ENCODE results near the gene YIPF2. TPM values are rescaled to one million over a fixed set of nuclear protein-coding genes. Genes with fewer than 3 reads are reported as not detected.

The YIPF2 gene
- total and polyA plus RNA-seq, 8 donors, result 41.4 to 67.9 (median 49.9) TPM

- intact Hi-C loops (cut with DNase I), result no loop called here
- WGBS, 2 donors, result 44 to 50% methylated on average over 7 of the region's 7 CpGs
- Histone ChIP-seq H3K27me3 (no peaks in the 10 kb centered on the region), H3K4me3 (no peak overlapping the region), H3K36me3 (no peaks in the 10 kb centered on the region), H3K9me3 (no peaks in the 10 kb centered on the region), H3K27ac (peak overlapping the region in 1 of 4 donors; percentile 27), H3K4me1 (peaks cover 0 to 24% (median 7%) of the 10 kb centered on the region in 3 donors)
- no peak for DNase-seq
- no peak for FAIRE-seq
- peak in 1 of 4 donors; percentile 4 for ATAC-seq
- no peak for TF ChIP-seq CTCF (IDR thresholded peaks at IDR 0.05)
Measured at GRCh38 chr19:10896851-10897526, 31.4 kb downstream of the YIPF2 start.

DNA sequence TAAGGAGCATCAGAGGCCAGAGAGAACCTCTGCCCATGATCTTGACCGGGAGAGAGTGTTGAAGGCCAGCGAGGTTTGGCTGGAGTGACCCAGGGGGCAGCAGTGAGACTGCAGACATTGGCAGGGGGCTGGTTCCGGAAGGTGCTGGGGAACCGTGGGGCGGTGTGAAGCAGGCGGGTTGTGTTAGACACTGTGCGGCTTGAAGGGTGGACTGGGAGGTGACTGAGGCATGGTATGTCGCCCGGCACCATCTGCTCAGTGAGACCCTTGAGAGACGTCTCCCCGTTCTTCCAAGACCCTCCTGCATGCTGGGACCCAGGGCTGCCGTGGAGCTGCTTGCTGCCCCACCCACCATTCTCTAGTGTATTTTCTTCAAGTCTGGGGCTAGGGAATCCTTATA is 32.5 kb downstream of the YIPF2 start:
- no peak for FAIRE-seq
- no peak overlapping the region for H3K4me3 ChIP-seq
- WGBS, 2 donors, result 90 to 95% methylated on average over 12 of the region's 12 CpGs

GRCh38 chr19:10895363-10895762 is 33.1 kb downstream of the YIPF2 start:
- FAIRE-seq (no peak), ATAC-seq (no peak), DNase-seq (no peak)
- Histone ChIP-seq H3K27ac (no peak overlapping the region), H3K27me3 (no peaks in the 10 kb centered on the region), H3K4me3 (no peak overlapping the region), H3K36me3 (no peaks in the 10 kb centered on the region), H3K9me3 (no peaks in the 10 kb centered on the region), H3K4me1 (peaks cover 0 to 31% (median 7%) of the 10 kb centered on the region in 3 donors)
- intact Hi-C loops (cut with DNase I), result no loop called here
- no peak for TF ChIP-seq CTCF (IDR thresholded peaks at IDR 0.05)
- WGBS, 2 donors, result 82 to 83% methylated on average over 6 of the region's 6 CpGs

More for the DNA sequence above, 32.5 kb downstream of the YIPF2 start:
- intact Hi-C loops (cut with DNase I), result no loop called here
- Histone ChIP-seq H3K36me3 (no peaks in the 10 kb centered on the region), H3K9me3 (no peaks in the 10 kb centered on the region), H3K4me1 (peaks cover 0 to 29% (median 7%) of the 10 kb centered on the region in 3 donors), H3K27ac (no peak overlapping the region), H3K27me3 (no peaks in the 10 kb centered on the region)
- DNase-seq, result no peak
- no peak for TF ChIP-seq CTCF (IDR thresholded peaks at IDR 0.05)
- no peak for ATAC-seq

DNA sequence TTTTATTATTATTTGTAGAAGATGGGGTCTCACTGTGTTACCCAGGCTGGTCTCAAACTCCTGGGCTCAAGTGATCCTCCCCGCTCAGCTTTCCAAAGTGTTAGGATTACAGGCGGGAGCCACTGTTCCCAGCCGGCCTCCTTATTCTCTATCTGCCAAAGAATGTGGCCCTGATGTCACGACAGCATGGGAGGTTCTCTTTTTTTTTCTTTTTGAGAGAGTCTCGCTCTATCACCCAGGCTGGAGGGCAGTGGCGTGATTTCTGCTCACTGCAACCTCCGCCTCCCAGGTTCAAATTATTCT is 33.6 kb downstream of the YIPF2 start:
- TF ChIP-seq CTCF (IDR thresholded peaks at IDR 0.05), result no peak
- Histone ChIP-seq H3K4me3 (no peak overlapping the region), H3K9me3 (no peaks in the 10 kb centered on the region), H3K36me3 (no peaks in the 10 kb centered on the region), H3K4me1 (peaks cover 0 to 31% (median 7%) of the 10 kb centered on the region in 3 donors), H3K27me3 (no peaks in the 10 kb centered on the region), H3K27ac (no peak overlapping the region)
- DNase-seq (no peak), FAIRE-seq (no peak), ATAC-seq (no peak)
- whole genome bisulfite sequencing, 2 donors, result 90 to 94% methylated on average over 7 of the region's 7 CpGs
- intact Hi-C loops (cut with DNase I), result no loop called here

GRCh38 chr19:10892256-10892655 is 36.2 kb downstream of the YIPF2 start:
- intact Hi-C loops (cut with DNase I), result no loop called here
- FAIRE-seq (no peak), DNase-seq (no peak), ATAC-seq (no peak)
- 87 to 92% methylated on average over 13 of the region's 13 CpGs for WGBS, 2 donors
- no peaks in the 10 kb centered on the region for H3K36me3 ChIP-seq
- no peaks in the 10 kb centered on the region for H3K9me3 ChIP-seq
- no peak overlapping the region for H3K4me3 ChIP-seq
- TF ChIP-seq CTCF (IDR thresholded peaks at IDR 0.05), result no peak
- H3K27me3 ChIP-seq, result no peaks in the 10 kb centered on the region
- no peak overlapping the region for H3K27ac ChIP-seq
- H3K4me1 ChIP-seq, result peaks cover 0 to 15% (median 0%) of the 10 kb centered on the region in 3 donors

All from pancreas (tissue), 10 donors.